ENCODE results near the gene LRRTM4.

The LRRTM4 gene

DNA sequence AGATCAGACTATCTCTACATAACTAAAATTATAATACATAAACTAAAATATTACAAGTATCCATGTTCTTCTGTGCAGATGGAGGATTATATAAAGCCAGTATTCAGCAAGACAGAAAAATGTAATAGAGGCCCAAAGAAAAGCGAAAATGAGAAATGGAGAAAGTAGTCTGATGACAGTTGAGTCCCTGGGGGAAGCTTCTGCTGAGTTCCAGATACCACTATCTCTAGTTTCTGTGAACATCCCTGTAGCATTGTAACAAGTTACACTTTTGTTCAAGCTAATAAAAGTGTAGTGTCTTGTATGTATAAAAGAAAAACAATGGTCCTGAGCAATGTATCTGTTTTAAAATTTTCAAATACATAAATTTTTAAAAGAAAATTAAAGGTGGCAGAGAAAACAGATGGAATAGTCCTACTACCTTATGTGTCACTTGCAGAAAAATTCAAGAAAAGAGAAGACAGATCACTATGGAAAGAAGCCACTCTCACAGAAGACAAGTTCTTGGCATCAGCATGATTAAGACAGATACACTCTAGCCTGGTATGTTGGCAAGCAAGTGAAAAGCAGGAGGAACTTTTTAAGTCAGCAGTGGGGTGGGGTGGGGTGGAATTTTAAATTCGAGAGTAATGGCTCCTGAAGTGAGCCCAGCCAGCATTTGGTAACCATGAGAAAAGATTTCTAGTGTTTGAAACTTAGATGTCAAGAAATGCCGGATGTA lies 541.9 kb downstream of the LRRTM4 start:
- DNase-seq, result no peak

DNA sequence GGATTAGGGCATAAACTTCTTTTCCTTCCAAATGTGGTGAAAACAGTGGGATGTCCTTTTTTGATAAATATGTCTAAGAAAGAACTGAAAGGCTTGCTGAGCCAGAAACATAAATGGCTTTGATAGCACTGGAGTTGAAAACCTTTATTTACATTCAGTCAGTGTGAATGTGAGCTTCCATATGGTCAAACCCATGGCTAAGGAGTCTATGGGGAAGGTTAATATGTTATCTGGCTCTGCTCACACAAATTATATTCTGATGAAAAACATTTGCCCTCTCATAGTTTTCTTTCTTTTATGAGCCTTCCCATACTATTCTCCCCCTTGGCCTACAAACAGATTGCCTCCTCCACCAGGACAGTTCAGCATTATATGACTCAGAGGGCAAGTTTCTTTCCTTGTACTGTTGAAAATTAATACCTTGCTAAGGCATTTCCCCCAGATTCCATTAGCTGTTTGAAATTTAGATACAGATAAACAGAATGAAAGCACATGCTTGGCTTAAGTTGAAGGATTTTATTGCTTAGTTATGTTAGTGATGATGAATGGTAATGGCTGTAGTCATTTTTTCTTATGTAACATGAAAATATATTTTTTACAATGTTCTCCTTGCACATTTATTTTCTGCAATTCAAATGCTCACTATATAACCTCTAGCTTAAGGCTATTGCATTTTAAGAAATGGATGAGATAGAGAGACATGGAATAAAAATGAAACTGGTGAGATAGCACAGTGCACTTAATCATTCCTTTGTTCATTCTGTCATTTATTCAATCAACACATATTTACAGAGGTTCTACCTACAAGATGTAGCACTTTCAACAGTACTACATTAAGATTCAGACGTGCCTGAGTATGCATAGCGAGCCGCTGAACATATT lies 544.1 kb downstream of the LRRTM4 start:
- DNase-seq, result no peak

DNA sequence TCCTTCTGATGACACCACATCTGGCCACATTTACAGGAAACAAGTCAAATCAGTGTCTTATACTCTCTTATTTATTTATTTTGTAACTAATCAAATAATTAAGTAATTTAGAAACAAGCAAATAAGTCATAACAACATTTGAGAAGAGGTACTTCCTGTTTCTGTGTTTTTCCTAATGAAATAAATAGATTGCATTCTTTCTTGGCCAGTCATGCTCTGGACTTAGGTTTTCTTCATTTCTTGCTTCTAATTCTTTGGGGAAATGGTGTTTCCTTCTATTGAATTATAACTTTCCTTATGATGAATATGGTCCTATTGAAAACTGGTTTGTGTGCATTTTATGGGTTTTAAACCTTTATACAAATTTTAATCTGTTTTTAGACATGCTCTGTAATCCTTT lies 546.4 kb downstream of the LRRTM4 start:
- DNase-seq, result no peak

DNA sequence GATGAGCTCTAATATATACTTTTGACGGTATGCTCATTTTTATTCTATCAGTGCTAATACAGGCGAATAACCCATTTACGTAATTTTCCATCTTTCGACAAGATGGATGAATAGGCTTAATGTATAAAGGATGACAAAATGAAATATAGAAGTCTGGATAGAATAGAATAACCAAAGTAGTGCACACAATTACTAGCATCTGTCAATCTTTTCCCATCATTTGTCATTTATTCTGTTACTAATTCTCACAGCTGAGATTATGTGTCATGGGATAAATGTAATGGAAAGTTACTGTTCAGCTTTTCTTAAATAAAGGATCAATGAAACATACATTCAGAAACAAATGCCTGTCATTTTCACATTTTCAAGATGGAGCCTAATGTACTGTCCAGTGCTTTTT lies 548.6 kb downstream of the LRRTM4 start:
- DNase-seq, result no peak

DNA sequence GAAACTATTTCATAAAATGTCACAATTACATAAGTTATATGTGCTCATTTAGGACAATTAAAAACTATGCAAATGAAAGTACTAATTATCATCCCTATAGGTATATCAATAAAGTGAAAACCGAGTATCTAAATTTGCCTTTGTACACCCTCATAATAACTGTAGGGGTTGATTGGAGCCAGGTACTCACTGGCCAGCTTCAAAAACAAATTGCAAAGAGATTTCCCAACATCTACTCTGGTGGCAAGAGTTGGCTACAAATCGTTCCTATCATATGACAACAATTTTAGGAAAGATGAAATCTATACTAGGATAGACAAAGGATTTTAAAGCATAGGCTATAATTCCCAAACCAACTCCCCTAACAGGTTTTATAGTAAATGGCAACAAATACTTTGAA lies 556.4 kb downstream of the LRRTM4 start:
- DNase-seq, result no peak

DNA sequence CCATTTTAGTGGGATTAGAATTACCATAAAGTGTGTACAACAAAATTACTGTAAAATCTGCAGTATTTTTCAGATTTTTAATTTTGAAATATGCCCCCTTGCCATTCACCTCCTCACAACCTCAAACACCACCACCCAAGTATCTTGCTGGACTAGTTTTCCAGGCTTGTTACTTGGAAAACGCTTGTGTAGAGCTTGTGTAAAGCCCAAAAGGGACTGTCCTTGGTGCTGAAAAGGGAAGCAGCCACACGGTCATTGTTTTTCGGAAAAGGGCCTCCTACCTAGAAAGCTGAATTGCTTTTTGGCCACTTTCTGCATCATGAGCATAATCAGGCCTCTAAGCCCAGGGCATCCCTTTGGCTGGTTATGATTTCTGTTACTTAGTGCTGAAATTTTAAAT lies 563.4 kb downstream of the LRRTM4 start:
- DNase-seq, result no peak

DNA sequence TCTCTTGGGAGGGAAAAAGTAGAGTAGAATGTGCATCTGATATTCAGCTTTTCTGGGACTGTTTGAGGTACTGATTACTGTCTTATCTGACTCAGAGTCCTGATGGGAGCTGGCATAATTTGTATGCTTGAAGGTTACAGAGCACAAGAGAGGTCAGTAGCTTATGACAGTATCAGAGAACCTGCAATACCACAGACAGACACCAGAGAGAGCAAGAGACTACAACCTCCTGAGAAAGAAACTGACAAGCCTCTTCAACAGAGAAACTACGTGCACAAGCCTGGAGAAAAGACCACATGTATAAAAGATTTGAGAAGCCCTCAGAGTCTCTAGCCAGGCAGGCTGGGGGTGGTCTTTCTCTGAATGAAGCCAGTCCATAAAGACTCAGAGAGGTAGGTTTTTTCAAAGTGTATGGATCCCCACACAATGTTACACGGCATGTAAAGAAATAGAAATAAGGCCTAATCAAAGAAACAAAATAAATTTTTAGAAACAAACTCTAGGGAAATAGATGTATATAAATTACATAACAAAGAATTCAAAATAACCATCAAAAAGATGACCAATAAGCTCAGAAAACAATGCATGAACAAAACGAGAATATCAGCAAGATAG lies 568.3 kb downstream of the LRRTM4 start:
- DNase-seq, result no peak

DNA sequence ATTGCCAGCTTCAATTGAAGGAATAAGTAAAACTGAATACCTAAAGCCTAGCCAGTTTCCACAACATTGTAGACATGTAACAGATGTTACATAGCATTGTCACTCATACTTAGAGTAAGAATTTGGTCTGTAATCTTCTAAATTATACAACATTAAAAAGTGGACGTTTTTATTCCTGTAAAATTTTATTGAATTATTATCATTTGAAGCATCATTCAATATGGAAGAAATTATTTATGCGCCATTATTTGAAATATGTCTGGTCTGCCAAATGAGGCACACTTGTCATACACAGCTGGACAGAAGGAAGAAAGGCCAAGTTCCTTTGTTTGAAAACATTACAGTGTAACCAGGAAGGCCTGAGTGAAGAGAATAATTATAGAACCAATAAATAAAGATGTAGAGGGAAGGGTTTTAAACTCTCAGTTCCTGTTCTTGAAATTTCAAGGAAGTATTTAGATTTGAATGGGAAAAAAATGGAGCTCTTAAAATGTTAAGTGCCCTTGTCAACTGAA lies 575.5 kb downstream of the LRRTM4 start:
- DNase-seq, result no peak

DNA sequence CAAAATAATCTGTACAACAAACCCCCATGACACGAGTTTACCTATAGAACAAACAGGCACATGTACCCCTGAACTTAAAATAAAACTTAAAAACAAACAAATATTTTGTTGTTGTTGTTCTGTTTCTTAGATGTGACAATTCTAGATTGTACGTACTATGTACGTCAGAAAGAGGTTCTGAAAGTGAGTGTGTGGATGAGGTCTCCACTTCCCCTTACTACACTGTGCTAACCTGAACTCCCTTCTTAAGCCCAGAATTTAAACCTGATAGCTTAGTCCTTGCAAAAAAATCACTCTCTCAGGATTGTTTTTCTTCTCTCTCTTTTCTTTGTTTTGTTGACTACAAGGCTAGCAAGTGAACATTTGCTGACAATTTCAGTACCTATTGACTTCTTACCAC lies 581.6 kb downstream of the LRRTM4 start:
- no peak for DNase-seq

DNA sequence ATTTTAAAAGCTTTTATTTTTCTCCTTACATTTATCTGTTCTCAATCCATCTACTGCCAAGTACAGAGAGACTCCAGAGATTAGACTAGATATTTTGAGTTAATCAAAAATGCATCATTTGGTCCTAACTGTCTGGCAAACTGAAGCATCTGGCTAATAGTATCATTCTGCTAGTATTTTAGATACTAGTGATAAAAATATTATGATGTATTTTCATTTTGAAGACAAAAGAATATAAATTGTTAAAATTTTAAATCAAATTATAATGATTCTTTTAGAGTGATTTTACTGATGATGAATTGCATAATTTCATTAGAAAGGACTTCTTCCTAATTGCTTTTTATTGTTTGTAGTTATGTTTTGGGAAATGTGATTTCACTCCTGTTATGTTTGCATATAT lies 584.0 kb downstream of the LRRTM4 start:
- DNase-seq, result no peak

DNA sequence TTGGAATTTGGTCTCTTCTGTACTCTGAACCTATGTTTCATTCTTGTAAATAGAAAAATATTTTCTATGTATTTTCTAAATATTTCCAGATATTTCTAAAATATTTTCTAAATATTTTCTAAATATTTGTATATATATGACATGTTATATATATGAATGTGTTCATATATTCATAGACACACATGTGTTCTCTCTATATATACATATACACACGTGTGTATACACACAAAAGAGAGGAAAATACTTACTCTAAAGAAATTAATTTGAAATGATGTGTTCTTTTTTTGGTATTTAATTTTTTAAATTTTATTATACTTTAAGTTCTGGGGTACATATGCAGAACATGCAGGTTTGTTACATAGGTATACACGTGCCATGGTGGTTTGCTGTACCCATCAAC lies 589.6 kb downstream of the LRRTM4 start:
- no peak for DNase-seq

DNA sequence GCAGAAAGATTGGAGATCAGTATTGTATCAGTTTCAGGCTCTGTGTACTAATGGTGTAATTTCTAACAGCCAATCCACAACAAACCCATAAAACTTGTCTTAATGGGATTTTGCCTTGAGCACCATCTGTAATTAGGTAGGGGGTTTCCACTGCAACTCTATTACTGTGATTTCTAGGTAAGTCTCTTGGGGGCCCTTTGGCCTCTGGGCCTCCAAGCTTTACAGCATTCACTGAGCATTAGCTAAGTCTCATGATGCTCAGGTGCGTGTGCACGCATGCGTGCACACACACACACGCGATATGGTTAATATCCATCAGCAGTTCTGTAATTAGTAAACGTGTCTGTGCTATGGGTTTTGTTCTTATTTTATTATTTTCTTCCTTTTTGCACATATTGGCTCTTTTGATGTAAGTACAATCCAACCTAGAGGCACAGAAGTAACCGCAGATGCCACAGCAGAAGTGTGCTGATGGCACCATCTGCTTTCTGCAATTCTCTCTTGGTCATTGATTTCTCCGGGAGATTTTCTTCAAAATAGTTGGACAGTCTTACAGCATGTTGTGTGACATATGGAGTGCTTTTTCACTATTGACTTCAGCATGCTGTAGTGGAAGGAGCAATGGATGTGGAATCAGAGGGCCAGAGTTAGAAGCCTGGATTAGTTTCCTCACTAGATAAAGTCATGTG lies 592.0 kb downstream of the LRRTM4 start:
- no peak for DNase-seq

DNA sequence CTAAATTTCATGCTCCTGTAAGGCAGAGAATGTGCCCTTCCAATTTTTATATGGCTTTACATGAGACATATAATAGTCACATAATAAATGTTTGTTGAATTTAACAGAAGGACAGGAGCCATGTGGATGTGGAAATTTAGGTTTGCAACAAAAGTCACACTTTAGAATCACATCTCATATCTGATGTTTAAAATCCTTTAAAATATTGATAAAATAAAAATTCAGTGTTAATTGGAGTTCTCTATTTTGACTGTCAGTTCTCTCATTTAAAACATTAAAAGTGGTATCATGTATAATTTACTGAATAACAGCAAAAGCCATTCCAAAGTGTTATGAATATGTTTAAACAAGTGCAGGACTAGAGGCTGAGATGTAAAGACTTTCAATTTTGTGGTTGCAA lies 594.1 kb downstream of the LRRTM4 start:
- no peak for DNase-seq

DNA sequence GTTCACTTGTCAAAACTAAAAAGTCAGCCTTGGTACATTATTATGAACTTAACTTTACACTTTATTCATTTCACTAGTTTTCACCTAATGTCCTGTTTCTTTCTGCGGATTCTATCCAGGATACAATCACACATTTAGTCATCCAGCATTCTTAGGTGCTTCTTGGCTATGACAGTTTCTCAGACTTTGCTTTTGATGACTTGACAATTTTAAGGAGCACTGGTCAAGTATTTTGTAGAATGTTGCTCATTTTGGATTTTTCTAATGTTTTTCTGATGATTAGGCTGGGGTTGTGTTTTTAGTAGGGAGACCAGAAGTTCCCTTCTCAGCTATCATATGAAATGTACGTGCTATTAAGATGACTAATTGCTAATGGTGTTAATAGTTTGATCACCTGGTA lies 601.2 kb downstream of the LRRTM4 start:
- no peak for DNase-seq

DNA sequence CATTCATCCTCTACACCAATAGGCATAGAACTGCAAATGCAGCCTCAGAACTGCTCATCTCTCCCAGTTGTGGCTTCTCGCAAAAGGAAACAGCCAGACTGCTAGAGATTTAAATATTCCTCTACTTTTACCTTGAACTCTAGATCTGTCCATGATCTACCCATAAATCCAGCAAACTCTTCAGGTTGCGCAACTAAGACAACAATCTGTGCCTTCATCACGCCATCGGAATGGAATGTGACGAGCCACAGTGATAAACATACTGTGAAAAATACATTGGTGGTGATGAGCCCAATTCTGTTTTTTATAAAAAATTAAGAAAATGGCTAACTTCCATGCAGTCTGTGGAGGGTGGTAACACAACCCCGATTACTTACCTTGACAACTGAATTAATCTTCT lies 626.7 kb downstream of the LRRTM4 start:
- DNase-seq, result no peak

DNA sequence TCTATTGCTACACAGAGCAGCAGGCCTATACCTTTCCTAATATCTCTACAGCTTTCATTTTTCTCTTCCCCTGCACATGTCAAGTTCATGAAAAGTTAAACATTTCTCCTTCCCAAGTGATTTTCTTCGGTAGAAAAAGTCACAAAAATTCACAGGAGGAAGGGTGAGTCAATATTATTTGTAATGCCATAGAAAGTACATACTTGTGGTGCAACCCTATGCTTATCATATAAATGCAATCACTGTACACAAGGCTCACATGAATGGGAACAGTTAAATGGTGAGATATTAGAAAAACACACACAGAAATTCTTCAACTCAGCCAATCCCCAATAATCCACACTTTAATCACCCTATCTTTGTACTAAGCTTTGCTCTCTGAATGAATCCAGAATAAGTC lies 651.6 kb downstream of the LRRTM4 start:
- DNase-seq, result no peak

DNA sequence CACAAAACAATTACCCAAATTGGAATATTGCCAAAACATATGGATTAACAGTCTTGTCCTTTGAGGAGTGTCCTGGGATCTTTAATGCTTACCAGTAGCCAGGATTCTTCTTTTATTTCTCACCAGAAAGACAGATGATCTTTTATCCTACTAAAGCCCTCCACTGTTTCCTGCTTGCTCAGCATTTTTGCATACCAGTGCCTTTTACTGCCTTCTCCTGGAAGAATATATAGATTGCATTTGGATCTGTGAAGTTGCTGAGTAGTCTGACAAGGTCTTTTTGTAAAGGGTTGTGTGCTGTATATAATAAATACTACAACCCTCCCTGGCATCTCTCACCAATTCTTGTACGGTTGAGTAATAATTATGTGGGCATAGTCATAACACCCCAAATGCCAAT lies 652.2 kb downstream of the LRRTM4 start:
- no peak for DNase-seq

DNA sequence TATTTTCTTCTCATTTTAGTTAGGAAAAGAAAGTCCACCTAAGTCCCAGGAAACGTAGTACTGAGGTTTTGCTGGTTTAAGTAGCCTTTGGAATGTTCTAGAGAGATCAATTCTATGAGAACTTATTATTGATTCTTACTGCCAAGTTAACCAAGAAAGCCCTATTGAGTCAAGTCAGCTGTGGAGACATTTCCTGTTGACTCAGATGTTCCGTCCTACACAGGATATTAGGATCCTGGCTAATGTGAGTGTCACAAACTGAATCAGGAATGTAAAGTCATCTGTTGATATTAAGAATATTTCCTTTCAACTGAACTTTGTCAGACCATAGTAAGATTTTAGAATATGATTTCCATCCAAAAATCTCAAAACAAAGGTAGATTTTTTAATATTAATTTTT lies 654.3 kb downstream of the LRRTM4 start:
- DNase-seq, result no peak

DNA sequence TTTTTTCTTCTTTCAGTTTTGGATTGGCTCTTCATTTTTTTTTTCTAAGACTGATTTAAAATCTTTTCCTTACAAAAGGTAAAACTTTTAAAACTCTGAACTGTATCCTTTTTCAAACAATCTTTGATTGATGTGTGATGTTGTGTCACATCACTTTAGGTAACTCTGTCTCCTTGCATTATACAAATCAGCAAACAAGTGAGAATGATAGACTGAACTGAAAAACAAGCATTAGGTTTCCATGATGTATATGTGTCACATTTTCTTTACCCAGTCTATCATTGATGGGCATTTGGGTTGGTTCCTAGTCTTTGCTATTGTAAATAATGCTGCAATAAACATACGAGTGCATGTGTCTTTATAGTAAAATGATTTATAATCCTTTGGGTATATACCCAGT lies 655.7 kb downstream of the LRRTM4 start:
- no peak for DNase-seq

DNA sequence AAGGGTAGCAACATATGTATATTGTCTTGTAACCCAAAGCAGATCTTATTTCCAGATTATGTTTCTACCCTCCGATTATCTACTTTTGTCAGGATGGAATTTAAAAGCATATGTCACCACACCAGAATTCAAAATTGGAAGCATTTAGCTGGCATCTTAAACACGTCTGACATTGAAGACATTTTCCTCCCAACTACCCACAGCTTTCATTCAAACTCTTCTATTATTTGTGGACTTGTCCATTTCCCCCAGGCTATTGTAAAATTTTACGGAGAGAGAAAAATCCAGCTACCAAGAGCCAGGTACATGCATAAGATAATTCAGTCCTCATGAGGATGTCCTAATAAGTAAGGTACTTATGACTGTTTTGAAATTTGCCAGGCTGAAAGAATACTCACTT lies 659.3 kb downstream of the LRRTM4 start:
- DNase-seq, result no peak

DNA sequence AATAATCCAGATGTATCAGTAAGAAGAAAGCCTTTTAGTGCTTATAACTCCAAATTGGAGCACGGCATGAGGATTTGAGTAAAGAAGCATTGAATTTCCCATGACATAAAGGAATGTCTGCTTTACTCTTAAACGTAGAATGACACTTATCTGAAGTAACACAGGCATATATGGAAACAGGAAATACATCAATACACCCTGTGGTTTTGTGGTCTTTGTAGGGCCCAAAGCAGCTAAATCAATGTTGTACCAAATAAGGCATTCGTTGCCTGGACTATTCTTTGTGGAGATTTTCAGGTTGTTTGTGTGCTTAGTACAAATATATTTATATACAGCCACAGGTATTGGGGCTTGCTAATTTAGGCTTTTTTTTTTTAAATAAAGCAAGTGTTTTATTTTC lies 660.5 kb downstream of the LRRTM4 start:
- DNase-seq, result no peak

DNA sequence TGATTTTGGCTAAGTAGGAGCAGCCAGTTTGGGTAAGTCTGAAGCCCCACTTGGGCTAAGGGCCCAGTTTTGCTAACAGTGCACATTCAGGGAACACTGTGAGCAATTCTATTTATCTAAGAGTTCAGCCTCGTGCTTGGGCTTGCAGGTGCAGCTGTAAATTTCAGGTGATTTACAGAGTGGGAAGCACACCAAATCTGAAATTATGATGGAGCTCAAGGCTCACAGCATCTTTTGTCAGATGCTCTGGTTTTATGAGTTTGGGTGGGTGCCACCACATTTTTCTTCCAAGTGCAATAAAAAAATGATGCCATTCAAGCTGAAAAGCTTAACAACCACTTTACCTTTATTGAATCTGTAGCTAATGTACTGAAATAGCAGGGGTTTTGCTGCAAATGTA lies 671.2 kb downstream of the LRRTM4 start:
- DNase-seq, result no peak

DNA sequence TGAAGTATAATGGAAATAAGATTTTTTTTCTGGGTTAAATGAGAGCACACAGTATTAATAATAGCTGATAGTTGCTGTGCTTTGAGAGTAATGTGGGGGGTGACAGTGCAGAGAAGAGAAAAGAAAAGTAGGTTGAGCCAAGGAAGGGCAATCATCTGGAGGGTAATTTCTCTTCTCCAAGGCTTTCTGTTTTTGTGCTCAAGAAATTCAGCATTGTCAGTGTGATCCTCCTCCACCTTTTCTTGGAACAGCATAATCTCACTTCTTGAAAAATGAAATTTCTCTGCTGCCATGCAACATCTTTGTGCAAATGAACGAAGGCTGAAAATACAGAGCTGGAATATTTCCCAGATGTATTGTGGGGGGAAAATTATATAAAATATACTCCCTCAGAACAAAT lies 673.1 kb downstream of the LRRTM4 start:
- no peak for DNase-seq
